Measurements from ENCODE around the gene GNB5. TPM values are rescaled to one million over a fixed set of nuclear protein-coding genes. Genes with fewer than 3 reads are reported as not detected.

GNB5 gene
- total RNA-seq, 1 experiment from 2014 or later, result 23.7 TPM

DNA sequence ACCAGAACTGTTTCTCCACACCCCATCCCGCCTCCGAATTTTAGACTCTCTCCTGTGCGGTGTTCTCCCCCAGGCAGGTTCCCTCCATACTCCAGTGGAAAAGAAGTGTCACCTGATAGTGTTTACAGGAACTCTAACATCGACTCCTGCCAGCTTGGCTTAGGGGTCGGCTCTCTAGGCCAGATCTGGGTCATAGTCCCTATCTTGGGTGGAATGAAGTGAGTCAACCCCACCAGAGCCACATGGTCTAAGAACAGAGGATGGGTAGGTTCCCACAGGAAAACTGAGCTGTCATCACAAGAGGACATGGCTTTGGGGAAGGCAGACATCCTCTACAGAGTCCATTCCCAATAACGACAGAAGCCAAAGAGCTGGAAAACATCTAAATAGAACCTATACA, 84.6 kb downstream of the GNB5 start:
- no peak overlapping the region for H3K9ac ChIP-seq (ENCODE audit: low read length)
- peaks cover 18% of the 10 kb centered on the region for H3K4me1 ChIP-seq (ENCODE audit: low read length)
- no peak overlapping the region for H3K4me3 ChIP-seq (ENCODE audit: low read length)
- no peak overlapping the region for H3K4me2 ChIP-seq (ENCODE audit: low read depth, low read length, poor library complexity, severe bottlenecking)
- no peaks in the 10 kb centered on the region for H3K27me3 ChIP-seq (ENCODE audit: low read length)
- no peaks in the 10 kb centered on the region for H4K20me1 ChIP-seq (ENCODE audit: insufficient read depth, low read depth, low read length)
- no peaks in the 10 kb centered on the region for H3K36me3 ChIP-seq (ENCODE audit: insufficient read depth, low read length)
- no peak for DNase-seq
- H3K27ac ChIP-seq (ENCODE audit: low read length), result no peak overlapping the region
- no peaks in the 10 kb centered on the region for H3K9me2 ChIP-seq (replicated peaks; ENCODE audit: insufficient read depth, low read length)
- no peaks in the 10 kb centered on the region for H3K9me3 ChIP-seq (ENCODE audit: low read length)
- H2AFZ ChIP-seq (ENCODE audit: low read length), result no peak overlapping the region
- no peaks in the 10 kb centered on the region for H3K79me2 ChIP-seq (ENCODE audit: low read length)

DNA sequence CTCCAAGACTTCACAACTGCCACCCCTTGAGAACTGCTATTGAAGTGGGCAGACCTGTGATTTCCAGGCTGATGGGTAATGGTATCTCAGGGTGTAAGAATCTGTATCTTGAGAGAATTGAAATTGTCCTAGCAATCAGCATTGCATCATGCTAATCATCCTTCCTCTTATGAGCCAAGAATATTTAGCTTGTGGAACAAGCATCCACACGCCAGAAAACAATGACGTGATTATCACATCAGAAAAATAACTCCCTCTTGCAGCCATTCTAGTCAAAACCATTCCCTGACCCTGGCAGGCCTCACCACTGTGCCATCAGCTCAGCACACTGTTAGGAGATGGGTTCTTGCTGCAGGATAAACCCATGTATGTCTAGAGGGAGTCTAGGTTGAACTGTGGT, 85.3 kb downstream of the GNB5 start:
- Histone ChIP-seq H3K9me2 (replicated peaks; ENCODE audit: insufficient read depth, low read length) (no peaks in the 10 kb centered on the region), H3K36me3 (ENCODE audit: insufficient read depth, low read length) (no peaks in the 10 kb centered on the region), H3K4me1 (ENCODE audit: low read length) (peaks cover 18% of the 10 kb centered on the region), H3K79me2 (ENCODE audit: low read length) (no peaks in the 10 kb centered on the region), H3K27ac (ENCODE audit: low read length) (no peak overlapping the region), H3K27me3 (ENCODE audit: low read length) (no peaks in the 10 kb centered on the region), H3K4me2 (ENCODE audit: low read depth, low read length, poor library complexity, severe bottlenecking) (no peak overlapping the region), H3K9me3 (ENCODE audit: low read length) (no peaks in the 10 kb centered on the region), H4K20me1 (ENCODE audit: insufficient read depth, low read depth, low read length) (no peaks in the 10 kb centered on the region), H3K9ac (ENCODE audit: low read length) (no peak overlapping the region), H2AFZ (ENCODE audit: low read length) (no peak overlapping the region), H3K4me3 (ENCODE audit: low read length) (no peak overlapping the region)
- DNase-seq, result no peak

DNA sequence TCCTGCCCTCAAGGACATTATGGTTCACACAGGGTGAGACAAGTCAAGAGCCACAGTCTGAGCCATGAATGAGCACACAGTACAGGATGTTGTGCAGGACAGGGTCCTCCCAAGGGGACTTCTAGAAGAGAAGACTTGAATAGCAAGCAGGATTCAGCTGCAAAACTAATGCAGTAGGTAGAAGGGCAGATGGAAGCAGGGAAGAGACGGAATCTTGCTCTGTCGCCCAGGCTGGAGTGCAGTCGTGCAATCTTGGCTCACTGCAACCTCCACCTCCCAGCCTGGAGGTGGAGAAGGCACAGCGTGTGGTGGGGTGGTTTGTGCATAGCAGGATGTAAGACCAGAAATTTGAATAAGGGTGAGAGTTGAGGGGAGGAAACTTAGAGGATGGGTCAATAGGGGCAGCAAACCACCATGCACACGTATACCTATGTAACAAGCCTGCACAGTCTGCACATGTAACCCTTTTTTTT, 86.6 kb downstream of the GNB5 start:
- H3K9me2 ChIP-seq (replicated peaks; ENCODE audit: insufficient read depth, low read length), result no peaks in the 10 kb centered on the region
- no peaks in the 10 kb centered on the region for H3K9me3 ChIP-seq (ENCODE audit: low read length)
- H3K36me3 ChIP-seq (ENCODE audit: insufficient read depth, low read length), result no peaks in the 10 kb centered on the region
- no peaks in the 10 kb centered on the region for H4K20me1 ChIP-seq (ENCODE audit: insufficient read depth, low read depth, low read length)
- H3K27ac ChIP-seq (ENCODE audit: low read length), result no peak overlapping the region
- DNase-seq, result no peak
- H3K9ac ChIP-seq (ENCODE audit: low read length), result no peak overlapping the region
- H3K27me3 ChIP-seq (ENCODE audit: low read length), result no peaks in the 10 kb centered on the region
- H3K4me2 ChIP-seq (ENCODE audit: low read depth, low read length, poor library complexity, severe bottlenecking), result no peak overlapping the region
- peaks cover 18% of the 10 kb centered on the region for H3K4me1 ChIP-seq (ENCODE audit: low read length)
- no peaks in the 10 kb centered on the region for H3K79me2 ChIP-seq (ENCODE audit: low read length)
- H3K4me3 ChIP-seq (ENCODE audit: low read length), result no peak overlapping the region
- no peak overlapping the region for H2AFZ ChIP-seq (ENCODE audit: low read length)

DNA sequence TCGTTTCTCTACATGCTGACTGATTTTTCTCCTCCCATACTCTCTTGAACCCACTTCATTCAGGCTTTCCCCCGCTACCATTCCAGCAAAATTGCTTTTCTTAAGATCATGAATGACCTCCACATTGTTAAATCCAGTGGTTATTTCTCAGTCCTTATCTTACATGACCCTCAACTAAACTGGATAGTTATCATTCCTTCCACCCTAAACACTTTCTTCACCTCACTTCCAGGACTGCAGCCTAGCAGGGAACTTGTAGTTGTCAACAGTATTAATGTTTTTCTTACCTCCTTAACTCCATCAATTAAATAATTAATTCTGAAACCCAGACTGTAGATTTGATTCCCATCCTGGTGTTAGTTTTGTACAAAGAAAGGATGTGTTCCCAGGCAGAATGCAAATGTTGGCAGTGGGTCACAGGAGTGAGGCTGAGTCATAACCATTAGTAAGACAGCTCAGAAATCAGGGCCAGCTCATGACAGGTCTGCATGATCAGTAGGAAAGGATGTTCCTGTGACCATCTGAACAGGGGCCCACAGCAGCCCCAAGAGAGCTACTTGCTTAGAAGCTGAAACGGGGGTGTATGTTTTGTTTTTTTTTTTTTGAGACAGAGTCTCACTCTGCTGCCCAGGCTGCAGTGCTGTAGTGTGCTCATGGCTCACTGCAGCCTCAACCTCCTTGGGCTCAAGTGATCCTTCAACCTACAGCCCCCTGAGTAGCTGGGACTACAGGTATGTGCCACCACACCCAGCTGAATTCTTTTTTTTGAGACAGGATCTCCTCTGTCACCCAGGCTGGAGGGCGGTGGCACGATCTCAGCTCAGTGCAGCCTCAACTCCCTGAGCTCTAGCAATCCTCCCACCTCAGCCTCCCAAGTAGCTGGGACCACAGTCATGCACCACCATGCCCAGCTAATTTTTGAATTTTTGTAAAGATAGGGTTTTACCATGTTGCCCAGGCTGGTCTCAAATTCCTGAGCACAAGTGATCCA, 87.7 kb downstream of the GNB5 start:
- peak overlapping the region; percentile 78 for H2AFZ ChIP-seq (ENCODE audit: low read length)
- H3K4me1 ChIP-seq (ENCODE audit: low read length), result peaks cover 18% of the 10 kb centered on the region
- no peaks in the 10 kb centered on the region for H3K79me2 ChIP-seq (ENCODE audit: low read length)
- H4K20me1 ChIP-seq (ENCODE audit: insufficient read depth, low read depth, low read length), result no peaks in the 10 kb centered on the region
- no peaks in the 10 kb centered on the region for H3K27me3 ChIP-seq (ENCODE audit: low read length)
- no peak overlapping the region for H3K9ac ChIP-seq (ENCODE audit: low read length)
- no peaks in the 10 kb centered on the region for H3K9me2 ChIP-seq (replicated peaks; ENCODE audit: insufficient read depth, low read length)
- no peak overlapping the region for H3K27ac ChIP-seq (ENCODE audit: low read length)
- H3K36me3 ChIP-seq (ENCODE audit: insufficient read depth, low read length), result no peaks in the 10 kb centered on the region
- no peak overlapping the region for H3K4me3 ChIP-seq (ENCODE audit: low read length)
- no peaks in the 10 kb centered on the region for H3K9me3 ChIP-seq (ENCODE audit: low read length)
- H3K4me2 ChIP-seq (ENCODE audit: low read depth, low read length, poor library complexity, severe bottlenecking), result no peak overlapping the region
- DNase-seq, result peak; percentile 59

DNA sequence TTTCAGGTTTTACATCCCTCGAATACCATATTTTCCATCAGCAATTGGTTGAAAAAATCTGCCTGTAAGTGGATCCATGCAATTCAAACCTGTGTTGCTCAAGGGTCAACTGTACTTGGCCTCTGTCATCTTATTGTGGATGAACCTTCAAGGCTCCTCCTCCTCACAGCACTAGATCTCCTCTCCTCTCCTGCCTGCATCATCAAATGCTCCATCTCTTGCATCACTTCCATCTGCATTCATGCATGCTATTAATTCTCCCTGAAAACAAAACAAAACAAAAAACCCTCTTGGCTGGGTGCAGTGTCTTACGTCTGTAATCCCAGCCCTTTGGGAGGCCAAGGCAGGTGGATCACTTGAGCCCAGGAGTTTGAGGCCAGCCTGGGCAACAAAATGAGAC, 88.7 kb downstream of the GNB5 start:
- Histone ChIP-seq H3K27ac (ENCODE audit: low read length) (no peak overlapping the region), H3K4me3 (ENCODE audit: low read length) (no peak overlapping the region), H3K36me3 (ENCODE audit: insufficient read depth, low read length) (no peaks in the 10 kb centered on the region), H3K9me3 (ENCODE audit: low read length) (no peaks in the 10 kb centered on the region), H4K20me1 (ENCODE audit: insufficient read depth, low read depth, low read length) (no peaks in the 10 kb centered on the region), H3K4me2 (ENCODE audit: low read depth, low read length, poor library complexity, severe bottlenecking) (no peak overlapping the region), H2AFZ (ENCODE audit: low read length) (no peak overlapping the region), H3K27me3 (ENCODE audit: low read length) (no peaks in the 10 kb centered on the region), H3K79me2 (ENCODE audit: low read length) (no peaks in the 10 kb centered on the region), H3K9ac (ENCODE audit: low read length) (no peak overlapping the region), H3K4me1 (ENCODE audit: low read length) (peaks cover 18% of the 10 kb centered on the region), H3K9me2 (replicated peaks; ENCODE audit: insufficient read depth, low read length) (no peaks in the 10 kb centered on the region)
- DNase-seq, result no peak

DNA sequence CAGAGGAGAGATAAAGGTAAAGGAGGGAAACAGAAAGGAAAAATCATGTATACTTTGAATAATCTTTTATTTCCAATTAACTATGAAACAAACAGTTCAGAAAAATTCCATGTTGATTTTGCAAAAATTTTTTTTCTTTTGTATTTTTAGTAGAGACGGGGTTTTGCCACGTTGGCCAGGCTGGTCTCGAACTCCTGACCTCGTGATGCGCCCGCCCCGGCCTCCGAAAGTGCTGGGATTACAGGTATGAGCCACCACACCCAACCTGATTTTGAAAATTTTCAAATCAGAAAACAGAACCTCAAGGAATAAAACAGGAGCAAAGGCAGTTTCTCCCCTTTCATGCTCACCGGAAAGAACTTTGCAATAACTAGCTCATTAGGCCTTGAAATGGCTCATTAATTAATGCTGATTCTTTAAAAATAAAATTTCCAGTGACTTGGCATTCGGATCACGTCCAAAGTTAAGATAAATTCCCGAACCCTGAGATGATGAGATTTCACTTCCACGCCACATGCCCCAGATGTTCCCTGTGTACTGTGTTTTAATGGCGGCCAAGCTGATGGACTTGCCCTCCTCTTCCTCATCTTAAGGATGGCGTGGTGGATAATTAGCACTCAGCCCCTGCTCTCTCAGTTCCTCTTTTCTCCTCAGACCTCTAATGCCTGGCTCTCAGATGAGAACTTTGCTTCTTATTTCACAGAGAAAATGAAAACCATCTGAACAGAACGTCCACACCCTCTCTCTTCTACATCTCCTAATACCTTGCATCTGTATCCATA, 89.5 kb downstream of the GNB5 start:
- H4K20me1 ChIP-seq (ENCODE audit: insufficient read depth, low read depth, low read length), result no peaks in the 10 kb centered on the region
- no peak overlapping the region for H3K27ac ChIP-seq (ENCODE audit: low read length)
- H2AFZ ChIP-seq (ENCODE audit: low read length), result no peak overlapping the region
- no peaks in the 10 kb centered on the region for H3K9me3 ChIP-seq (ENCODE audit: low read length)
- no peak overlapping the region for H3K4me2 ChIP-seq (ENCODE audit: low read depth, low read length, poor library complexity, severe bottlenecking)
- no peaks in the 10 kb centered on the region for H3K9me2 ChIP-seq (replicated peaks; ENCODE audit: insufficient read depth, low read length)
- H3K27me3 ChIP-seq (ENCODE audit: low read length), result no peaks in the 10 kb centered on the region
- peaks cover 18% of the 10 kb centered on the region for H3K4me1 ChIP-seq (ENCODE audit: low read length)
- H3K79me2 ChIP-seq (ENCODE audit: low read length), result no peaks in the 10 kb centered on the region
- peak; percentile 65 for DNase-seq
- H3K4me3 ChIP-seq (ENCODE audit: low read length), result no peak overlapping the region
- H3K9ac ChIP-seq (ENCODE audit: low read length), result no peak overlapping the region
- H3K36me3 ChIP-seq (ENCODE audit: insufficient read depth, low read length), result no peaks in the 10 kb centered on the region

DNA sequence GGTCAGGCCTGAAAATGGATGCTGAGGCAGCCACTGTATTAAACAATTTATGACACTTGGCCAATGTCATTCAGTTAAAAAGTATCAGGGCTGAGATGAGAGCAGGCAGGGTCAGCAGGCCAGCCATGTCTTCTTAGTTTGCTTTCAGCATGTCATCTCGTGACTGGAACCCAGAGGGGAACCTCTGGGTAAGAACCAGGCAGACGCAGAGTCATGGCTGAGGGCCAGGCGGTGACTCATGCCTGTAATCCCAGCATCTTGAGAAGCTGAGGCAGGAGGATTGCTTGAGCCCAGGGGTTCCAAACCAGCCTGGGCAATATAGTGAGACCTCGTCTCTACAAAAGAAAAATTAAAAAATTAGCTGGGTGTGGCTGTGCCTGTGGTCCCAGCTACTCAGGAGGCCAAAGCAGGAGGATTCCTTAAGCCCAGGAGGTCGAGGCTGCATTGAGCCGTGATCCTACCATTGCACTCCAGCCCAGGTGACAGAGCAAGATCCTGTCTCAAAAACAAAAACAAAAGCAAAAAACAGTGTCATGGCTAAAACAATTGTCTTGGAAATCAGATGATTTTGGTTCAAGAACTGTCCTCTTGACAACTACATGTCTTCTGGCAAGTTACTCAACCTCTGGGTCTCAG, 90.3 kb downstream of the GNB5 start:
- Histone ChIP-seq H3K4me3 (ENCODE audit: low read length) (no peak overlapping the region), H3K79me2 (ENCODE audit: low read length) (no peaks in the 10 kb centered on the region), H3K27me3 (ENCODE audit: low read length) (no peaks in the 10 kb centered on the region), H3K9me2 (replicated peaks; ENCODE audit: insufficient read depth, low read length) (no peaks in the 10 kb centered on the region), H3K4me1 (ENCODE audit: low read length) (peaks cover 18% of the 10 kb centered on the region), H2AFZ (ENCODE audit: low read length) (no peak overlapping the region), H3K36me3 (ENCODE audit: insufficient read depth, low read length) (no peaks in the 10 kb centered on the region), H3K9ac (ENCODE audit: low read length) (no peak overlapping the region), H3K4me2 (ENCODE audit: low read depth, low read length, poor library complexity, severe bottlenecking) (no peak overlapping the region), H4K20me1 (ENCODE audit: insufficient read depth, low read depth, low read length) (no peaks in the 10 kb centered on the region), H3K9me3 (ENCODE audit: low read length) (no peaks in the 10 kb centered on the region), H3K27ac (ENCODE audit: low read length) (no peak overlapping the region)
- DNase-seq, result no peak

Data from Karpas-422 (cell line).